Small intestine (tissue), 7 donors: ENCODE measurements around the gene NOC4L. TPM values are rescaled to one million over a fixed set of nuclear protein-coding genes. Genes with fewer than 3 reads are reported as not detected.

Experiments
- DNase-seq, 2 donors: peaks; one replicate each; pipeline versions ENCODE4 v3.0.0 to v3.0.0-alpha.2; 2013
- FAIRE-seq: peaks from 2 replicates; lab custom pipeline; 2012; peaks lifted over from hg19 to GRCh38; lab: Jason Lieb, UNC
- H3K27ac ChIP-seq, 3 donors: one replicate each; pipeline ENCODE4 v1.5.1; 2013; ENCODE audit warnings: low read length in 2 of 3, mild to moderate bottlenecking in 2 of 3, control low read depth in 1 of 3, inconsistent platforms in 1 of 3, low read depth in 1 of 3, moderate library complexity in 1 of 3
- H3K27me3 ChIP-seq, 3 donors: one replicate each; pipeline ENCODE4 v1.6.1; 2013; ENCODE audit warnings: low read length in 3 of 3, inconsistent platforms in 1 of 3; ENCODE audit not compliant: control insufficient read depth in 3 of 3, insufficient read depth in 3 of 3
- H3K36me3 ChIP-seq, 3 donors: one replicate each; pipeline ENCODE4 v1.6.1; 2013; ENCODE audit warnings: low read length in 3 of 3, inconsistent platforms in 1 of 3, low read depth in 1 of 3, mild to moderate bottlenecking in 1 of 3, moderate library complexity in 1 of 3; ENCODE audit not compliant: control insufficient read depth in 3 of 3, insufficient read depth in 2 of 3
- H3K4me1 ChIP-seq, 3 donors: one replicate each; pipeline ENCODE4 v1.6.1; 2013; ENCODE audit warnings: low read length in 2 of 3, inconsistent platforms in 1 of 3, low read depth in 1 of 3, mild to moderate bottlenecking in 1 of 3, moderate library complexity in 1 of 3; ENCODE audit not compliant: control insufficient read depth in 3 of 3, insufficient read depth in 2 of 3
- H3K4me3 ChIP-seq, 3 donors: one replicate each; pipeline ENCODE4 v1.5.1; 2013; ENCODE audit warnings: low read length in 3 of 3, control low read depth in 1 of 3, inconsistent platforms in 1 of 3, low read depth in 1 of 3, mild to moderate bottlenecking in 1 of 3, moderate library complexity in 1 of 3
- H3K9me3 ChIP-seq, 2 donors: one replicate each; pipeline ENCODE4 v1.6.1; 2013; ENCODE audit warnings: low read depth in 1 of 2, low read length in 1 of 2; ENCODE audit not compliant: control insufficient read depth in 2 of 2, insufficient read depth in 1 of 2
- WGBS, 3 donors: extraction: QIAGEN DNeasy Blood & Tissue Kit; methylation state at CpG; one replicate each; pipeline ENCODE4 v1.1.7; 2013; 5-methylcytosine and 5-hydroxymethylcytosine counted together
- polyA plus RNA-seq, 4 donors: library from polyadenylated mRNA; stranded (reverse) in 3 of 4; unstranded in 1 of 4; fragments of 200-250 nt in 3 of 4; fragments of 120-200 nt in 1 of 4; gene quantifications; one replicate each; pipeline versions ENCODE4 v1.2.1 to v1.2.3, GENCODE V29; 2013
- donor health status: healthy with polysubstance abuse.
- donor health status: control.
- donor health status: control.
- donor health status: Bipolar disorder and iron deficiency.
- donor health status: healthy.

Gene NOC4L
- polyA plus RNA-seq, 4 donors, result 13.2 to 32.4 (median 27.5) TPM

GRCh38 chr12:132197581-132198354 is 53.5 kb downstream of the NOC4L start:
- FAIRE-seq, result no peak
- Histone ChIP-seq H3K4me1 (no peaks in the 10 kb centered on the region), H3K27ac (no peak overlapping the region), H3K4me3 (no peak overlapping the region), H3K9me3 (peaks cover 0 to 17% of the 10 kb centered on the region in 2 donors), H3K36me3 (no peaks in the 10 kb centered on the region), H3K27me3 (peaks cover 0 to 9% (median 4%) of the 10 kb centered on the region in 3 donors)
- 75 to 89% (median 89%) methylated on average over 35 to 44 of the region's 44 CpGs for WGBS, 3 donors
- no peak for DNase-seq

- WGBS, 3 donors, result 75 to 80% (median 75%) methylated on average over 17 to 18 of the region's 18 CpGs
- no peak overlapping the region for H3K4me3 ChIP-seq
- H3K27ac ChIP-seq, result no peak overlapping the region
- H3K27me3 ChIP-seq, result peaks cover 0 to 10% (median 5%) of the 10 kb centered on the region in 3 donors
- FAIRE-seq (no peak), DNase-seq (no peak)
- H3K9me3 ChIP-seq, result peaks cover 0 to 6% of the 10 kb centered on the region in 2 donors
- no peaks in the 10 kb centered on the region for H3K4me1 ChIP-seq
- no peaks in the 10 kb centered on the region for H3K36me3 ChIP-seq
Observed at GRCh38 chr12:132199101-132199500, 54.8 kb downstream of the NOC4L start.

DNA sequence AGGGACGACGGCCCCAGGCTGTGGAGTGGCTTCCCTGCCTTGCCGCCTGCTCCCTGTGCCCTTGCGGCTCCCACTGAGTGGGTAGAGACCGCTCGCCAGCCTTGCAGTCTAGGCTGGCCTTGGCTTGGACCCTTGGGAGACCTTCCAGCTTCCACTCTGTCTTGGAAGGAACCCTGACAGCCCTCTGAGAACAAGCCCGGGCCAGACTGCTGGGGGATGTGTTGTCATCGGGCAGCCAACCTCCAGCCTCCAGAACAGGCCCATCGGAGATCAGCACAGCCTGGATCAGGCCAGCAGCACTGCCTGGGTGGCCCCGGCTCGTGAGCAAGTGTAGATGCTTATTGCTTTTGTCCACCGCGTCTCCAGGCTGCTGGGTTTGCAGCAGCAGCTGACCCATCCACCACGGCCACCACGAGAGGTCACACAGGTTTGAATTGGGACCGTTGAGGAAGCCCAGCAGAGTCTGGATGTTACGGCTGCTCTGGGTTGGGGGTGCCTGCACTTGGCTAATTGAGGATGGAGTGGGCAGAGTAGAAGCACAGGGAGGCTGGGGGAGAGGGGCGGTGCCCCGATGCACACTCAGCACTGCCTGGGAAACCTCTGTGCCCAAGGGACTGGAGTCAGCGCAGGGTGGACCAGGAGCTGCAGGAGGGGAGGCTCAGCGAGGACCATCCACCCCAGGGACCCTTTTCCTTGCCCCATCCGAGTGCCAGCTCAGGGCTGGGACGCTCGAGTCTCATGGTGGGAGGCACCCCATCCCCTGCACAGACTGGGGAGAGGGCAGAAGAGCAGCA is 55.5 kb downstream of the NOC4L start:
- no peak for DNase-seq
- 76 to 84% (median 79%) methylated on average over 23 to 24 of the region's 24 CpGs for WGBS, 3 donors

GRCh38 chr12:132200800-132201199 is 56.5 kb downstream of the NOC4L start:
- Histone ChIP-seq H3K27me3 (peaks cover 2 to 25% (median 6%) of the 10 kb centered on the region in 3 donors), H3K4me3 (no peak overlapping the region), H3K36me3 (no peaks in the 10 kb centered on the region), H3K9me3 (no peaks in the 10 kb centered on the region), H3K27ac (no peak overlapping the region), H3K4me1 (no peaks in the 10 kb centered on the region)
- WGBS, 3 donors, result 78 to 85% (median 83%) methylated on average over 19 of the region's 19 CpGs
- FAIRE-seq (no peak), DNase-seq (no peak)

More for the DNA sequence above, 55.5 kb downstream of the NOC4L start:
- FAIRE-seq, result no peak
- Histone ChIP-seq H3K27ac (no peak overlapping the region), H3K27me3 (peaks cover 2 to 14% (median 2%) of the 10 kb centered on the region in 3 donors), H3K4me3 (no peak overlapping the region), H3K9me3 (no peaks in the 10 kb centered on the region), H3K4me1 (no peaks in the 10 kb centered on the region), H3K36me3 (no peaks in the 10 kb centered on the region)

DNA sequence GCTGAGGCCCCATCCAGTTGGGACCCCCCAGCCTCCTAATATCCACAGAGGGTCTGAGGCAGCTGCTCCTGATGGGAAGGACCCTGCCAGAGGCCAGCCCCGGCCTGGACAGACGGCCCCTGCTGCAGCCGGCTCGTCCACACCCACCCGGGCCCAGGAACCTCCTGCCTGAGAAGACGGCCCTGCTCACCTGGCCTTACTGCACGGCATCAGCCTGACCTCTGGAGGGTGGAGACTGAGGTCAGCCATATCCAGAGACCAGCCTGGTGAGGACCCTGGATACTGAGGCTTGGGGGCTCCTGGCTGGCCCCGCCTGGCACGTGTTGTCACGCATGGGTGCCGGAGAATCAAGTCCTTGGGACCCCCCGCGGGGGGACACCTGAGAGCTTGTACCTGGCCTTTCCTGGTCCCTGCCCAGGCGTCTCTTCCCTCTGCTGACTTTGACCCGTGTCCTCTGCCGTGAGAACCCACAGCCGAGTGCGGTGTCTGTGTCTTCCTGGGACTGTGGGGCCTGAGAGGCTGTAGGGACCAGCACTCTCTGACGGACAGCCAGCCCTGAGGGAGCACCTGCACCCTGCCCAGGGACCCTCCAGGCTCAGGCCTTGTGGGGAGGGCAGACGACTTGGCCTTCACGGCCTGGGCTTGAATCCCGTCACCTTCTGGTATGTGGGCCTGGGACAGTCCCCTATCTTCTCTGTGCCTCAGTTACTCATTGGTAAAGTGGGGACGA is 57.3 kb downstream of the NOC4L start:
- Histone ChIP-seq H3K4me3 (no peak overlapping the region), H3K27ac (no peak overlapping the region), H3K27me3 (peaks cover 2 to 31% (median 6%) of the 10 kb centered on the region in 3 donors), H3K4me1 (no peaks in the 10 kb centered on the region), H3K9me3 (no peaks in the 10 kb centered on the region), H3K36me3 (no peaks in the 10 kb centered on the region)
- DNase-seq (no peak), FAIRE-seq (no peak)
- WGBS, 3 donors, result 80 to 86% (median 85%) methylated on average over 23 of the region's 23 CpGs

Other genes with a start within 250 kb of the NOC4L start
- gene ULK1, start 249.8 kb upstream of the NOC4L start, polyA plus RNA-seq, result 10 to 100 TPM; 11.3 to 30.0 (median 12.5) TPM
- 10 to 100 TPM; 11.6 to 30.0 (median 18.1) TPM for gene PUS1, start 215.2 kb upstream of the NOC4L start, polyA plus RNA-seq
- 10 to 100 TPM in 3 of 4 donors, 1 to 10 TPM in 1; 8.6 to 28.9 (median 12.8) TPM for gene EP400, start 194.5 kb upstream of the NOC4L start, polyA plus RNA-seq
- 10 to 100 TPM in 2 of 4 donors, 1 to 10 TPM in 2; 5.1 to 17.3 (median 11.3) TPM for gene DDX51, start 138 bp upstream of the NOC4L start, polyA plus RNA-seq
- gene GALNT9, start 185.1 kb downstream of the NOC4L start, polyA plus RNA-seq, result 1 to 10 TPM in 1 of 4 donors, under 1 TPM in 1, not detected in 2; 0.79 to 2.6 TPM